ENCODE data around the gene ARHGAP8. TPM values are rescaled to one million over a fixed set of nuclear protein-coding genes. Genes with fewer than 3 reads are reported as not detected.

ARHGAP8 gene
- total and polyA plus RNA-seq, 2 donors (not counting 1 experiment from before 2014, with no cell fraction given): 0.07 to 0.17 TPM

- H3K27ac ChIP-seq (ENCODE audit: insufficient read depth, low read length): no peak overlapping the region
- no peaks in the 10 kb centered on the region for H3K79me2 ChIP-seq (ENCODE audit: control insufficient read depth, insufficient read depth, low read length)
- no peak for TF ChIP-seq EZH2 (IDR thresholded peaks at IDR 0.05; ENCODE audit: low read length, missing control alignments)
- TF ChIP-seq CTCF (conservative IDR thresholded peaks at IDR 0.05 in 1 of 2, IDR thresholded peaks at IDR 0.05 in 1 of 2; ENCODE audit: low read depth in 1 of 2, low read length in 2 of 2): no peak
- H2AFZ ChIP-seq (ENCODE audit: low read length): no peak overlapping the region
- no peaks in the 10 kb centered on the region for H3K9me3 ChIP-seq (ENCODE audit: control insufficient read depth, insufficient read depth, low read depth, low read length)
- no peaks in the 10 kb centered on the region for H3K27me3 ChIP-seq (ENCODE audit: control insufficient read depth, insufficient read depth, low read length)
- H3K36me3 ChIP-seq (ENCODE audit: control insufficient read depth, insufficient read depth, low read length): no peaks in the 10 kb centered on the region
- no peaks in the 10 kb centered on the region for H4K20me1 ChIP-seq (ENCODE audit: control insufficient read depth, extremely low read depth, insufficient read depth, low read length)
- no peak overlapping the region for H3K4me3 ChIP-seq (replicated peaks in 1 of 4; ENCODE audit: control extremely low read depth in 1 of 4, insufficient read depth in 1 of 4, low read depth in 3 of 4, low read length in 4 of 4)
- DNase-seq (ENCODE audit: low read depth in 2 of 2): no peak
- no peak overlapping the region for H3K9ac ChIP-seq (ENCODE audit: insufficient read depth, low read length)
- no peaks in the 10 kb centered on the region for H3K4me1 ChIP-seq (ENCODE audit: control insufficient read depth, extremely low read depth, insufficient read depth, low read length)
- no peak overlapping the region for H3K4me2 ChIP-seq (ENCODE audit: extremely low read depth, insufficient read depth, low read length)
These were observed 138.3 kb downstream of the ARHGAP8 start for GRCh38 chr22:44890416-44891292.

- H3K9me3 ChIP-seq (ENCODE audit: control insufficient read depth, insufficient read depth, low read depth, low read length): no peaks in the 10 kb centered on the region
- H3K4me1 ChIP-seq (ENCODE audit: control insufficient read depth, extremely low read depth, insufficient read depth, low read length): no peaks in the 10 kb centered on the region
- H3K9ac ChIP-seq (ENCODE audit: insufficient read depth, low read length): no peak overlapping the region
- no peak overlapping the region for H3K4me3 ChIP-seq (replicated peaks in 1 of 4; ENCODE audit: control extremely low read depth in 1 of 4, insufficient read depth in 1 of 4, low read depth in 3 of 4, low read length in 4 of 4)
- no peak overlapping the region for H3K4me2 ChIP-seq (ENCODE audit: extremely low read depth, insufficient read depth, low read length)
- no peak overlapping the region for H3K27ac ChIP-seq (ENCODE audit: insufficient read depth, low read length)
- no peaks in the 10 kb centered on the region for H3K36me3 ChIP-seq (ENCODE audit: control insufficient read depth, insufficient read depth, low read length)
- no peak for TF ChIP-seq CTCF (conservative IDR thresholded peaks at IDR 0.05 in 1 of 2, IDR thresholded peaks at IDR 0.05 in 1 of 2; ENCODE audit: low read depth in 1 of 2, low read length in 2 of 2)
- TF ChIP-seq EZH2 (IDR thresholded peaks at IDR 0.05; ENCODE audit: low read length, missing control alignments): no peak
- H3K27me3 ChIP-seq (ENCODE audit: control insufficient read depth, insufficient read depth, low read length): no peaks in the 10 kb centered on the region
- no peak overlapping the region for H2AFZ ChIP-seq (ENCODE audit: low read length)
- no peaks in the 10 kb centered on the region for H3K79me2 ChIP-seq (ENCODE audit: control insufficient read depth, insufficient read depth, low read length)
- H4K20me1 ChIP-seq (ENCODE audit: control insufficient read depth, extremely low read depth, insufficient read depth, low read length): no peaks in the 10 kb centered on the region
- DNase-seq (ENCODE audit: low read depth in 2 of 2): no peak
These were observed 138.9 kb downstream of the ARHGAP8 start for GRCh38 chr22:44891293-44891747.

GRCh38 chr22:44891791-44892190 lies 139.4 kb downstream of the ARHGAP8 start:
- H3K36me3 ChIP-seq (ENCODE audit: control insufficient read depth, insufficient read depth, low read length): no peaks in the 10 kb centered on the region
- TF ChIP-seq CTCF (conservative IDR thresholded peaks at IDR 0.05 in 1 of 2, IDR thresholded peaks at IDR 0.05 in 1 of 2; ENCODE audit: low read depth in 1 of 2, low read length in 2 of 2) (no peak), EZH2 (IDR thresholded peaks at IDR 0.05; ENCODE audit: low read length, missing control alignments) (no peak)
- no peaks in the 10 kb centered on the region for H3K27me3 ChIP-seq (ENCODE audit: control insufficient read depth, insufficient read depth, low read length)
- no peaks in the 10 kb centered on the region for H4K20me1 ChIP-seq (ENCODE audit: control insufficient read depth, extremely low read depth, insufficient read depth, low read length)
- H3K9me3 ChIP-seq (ENCODE audit: control insufficient read depth, insufficient read depth, low read depth, low read length): no peaks in the 10 kb centered on the region
- no peak overlapping the region for H3K4me2 ChIP-seq (ENCODE audit: extremely low read depth, insufficient read depth, low read length)
- DNase-seq (ENCODE audit: low read depth in 2 of 2): no peak
- H3K27ac ChIP-seq (ENCODE audit: insufficient read depth, low read length): no peak overlapping the region
- no peak overlapping the region for H3K9ac ChIP-seq (ENCODE audit: insufficient read depth, low read length)
- no peak overlapping the region for H2AFZ ChIP-seq (ENCODE audit: low read length)
- no peaks in the 10 kb centered on the region for H3K4me1 ChIP-seq (ENCODE audit: control insufficient read depth, extremely low read depth, insufficient read depth, low read length)
- H3K79me2 ChIP-seq (ENCODE audit: control insufficient read depth, insufficient read depth, low read length): no peaks in the 10 kb centered on the region
- H3K4me3 ChIP-seq (replicated peaks in 1 of 4; ENCODE audit: control extremely low read depth in 1 of 4, insufficient read depth in 1 of 4, low read depth in 3 of 4, low read length in 4 of 4): no peak overlapping the region
